ENCODE data around the gene PLCB3. TPM values are rescaled to one million over a fixed set of nuclear protein-coding genes. Genes with fewer than 3 reads are reported as not detected.

Gene PLCB3
- total and polyA plus RNA-seq, 2 of the 13 experiments (the other 11 are each of a cell fraction or from before 2014, with no cell fraction given) = 7.5 to 13.8 TPM

DNA sequence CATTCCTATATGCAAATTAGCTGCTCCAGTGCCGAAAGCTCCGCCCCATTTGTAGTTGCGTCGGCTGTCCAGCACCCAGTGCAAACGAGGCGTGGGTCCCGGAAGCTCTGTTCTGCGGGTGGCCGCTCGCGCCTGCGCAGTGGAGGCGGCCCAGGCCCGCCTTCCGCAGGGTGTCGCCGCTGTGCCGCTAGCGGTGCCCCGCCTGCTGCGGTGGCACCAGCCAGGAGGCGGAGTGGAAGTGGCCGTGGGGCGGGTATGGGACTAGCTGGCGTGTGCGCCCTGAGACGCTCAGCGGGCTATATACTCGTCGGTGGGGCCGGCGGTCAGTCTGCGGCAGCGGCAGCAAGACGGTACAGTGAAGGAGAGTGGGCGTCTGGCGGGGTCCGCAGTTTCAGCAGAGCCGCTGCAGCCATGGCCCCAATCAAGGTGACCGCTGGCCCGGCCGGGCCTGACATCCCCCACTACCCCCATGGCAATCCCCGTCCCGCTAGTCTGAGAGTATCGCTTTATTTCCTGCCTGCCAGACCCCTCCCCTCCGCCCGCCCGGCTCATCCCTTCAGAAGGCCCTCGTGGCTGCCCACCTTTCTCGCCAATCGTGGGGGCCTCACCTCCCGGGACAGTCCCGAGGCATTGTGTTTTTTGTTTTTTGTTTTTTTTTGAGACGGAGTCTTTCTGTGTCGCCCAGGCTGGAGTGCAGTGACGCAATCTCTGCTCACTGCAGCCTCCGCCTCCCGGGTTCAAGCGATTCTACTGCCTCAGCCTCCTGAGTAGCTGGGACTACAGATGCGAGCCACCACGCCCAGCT is 66.8 kb downstream of the PLCB3 start, which contains the start of gene PRDX5 (continued):
- TF ChIP-seq, protein P1, sequence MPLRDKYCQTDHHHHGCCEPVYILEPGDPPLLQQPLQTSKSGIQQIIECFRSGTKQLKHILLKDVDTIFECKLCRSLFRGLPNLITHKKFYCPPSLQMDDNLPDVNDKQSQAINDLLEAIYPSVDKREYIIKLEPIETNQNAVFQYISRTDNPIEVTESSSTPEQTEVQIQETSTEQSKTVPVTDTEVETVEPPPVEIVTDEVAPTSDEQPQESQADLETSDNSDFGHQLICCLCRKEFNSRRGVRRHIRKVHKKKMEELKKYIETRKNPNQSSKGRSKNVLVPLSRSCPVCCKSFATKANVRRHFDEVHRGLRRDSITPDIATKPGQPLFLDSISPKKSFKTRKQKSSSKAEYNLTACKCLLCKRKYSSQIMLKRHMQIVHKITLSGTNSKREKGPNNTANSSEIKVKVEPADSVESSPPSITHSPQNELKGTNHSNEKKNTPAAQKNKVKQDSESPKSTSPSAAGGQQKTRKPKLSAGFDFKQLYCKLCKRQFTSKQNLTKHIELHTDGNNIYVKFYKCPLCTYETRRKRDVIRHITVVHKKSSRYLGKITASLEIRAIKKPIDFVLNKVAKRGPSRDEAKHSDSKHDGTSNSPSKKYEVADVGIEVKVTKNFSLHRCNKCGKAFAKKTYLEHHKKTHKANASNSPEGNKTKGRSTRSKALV (CRISPR knock-in tag; IDR thresholded peaks at IDR 0.05) = peak; percentile 72; the same call in 1 of the 2 replicates
- 0 out of 2 replicates have a peak, but pooled peaks have one; percentile 62 for TF ChIP-seq NAIF1 (CRISPR knock-in tag; IDR thresholded peaks at IDR 0.05; ENCODE audit: borderline replicate concordance)
- TF ChIP-seq KAT7 (CRISPR knock-in tag; IDR thresholded peaks at IDR 0.05; ENCODE audit: borderline replicate concordance) = peak; percentile 57; the same call in 1 of the 2 replicates
- no peak for TF ChIP-seq ZNF382 (CRISPR knock-in tag; IDR thresholded peaks at IDR 0.05; ENCODE audit: borderline replicate concordance)
- peak; percentile 69; the same call in 1 of the 2 replicates for TF ChIP-seq ZNF761 (CRISPR knock-in tag; conservative IDR thresholded peaks at IDR 0.05)
- peak; percentile 87 for TF ChIP-seq PHF21A (CRISPR knock-in tag; IDR thresholded peaks at IDR 0.05)
- peak; percentile 8; the same call in 1 of the 2 replicates for TF ChIP-seq FOSL2 (CRISPR knock-in tag; IDR thresholded peaks at IDR 0.05)
- no peak for TF ChIP-seq ARNTL (CRISPR knock-in tag; IDR thresholded peaks at IDR 0.05)
- TF ChIP-seq, protein P2, sequence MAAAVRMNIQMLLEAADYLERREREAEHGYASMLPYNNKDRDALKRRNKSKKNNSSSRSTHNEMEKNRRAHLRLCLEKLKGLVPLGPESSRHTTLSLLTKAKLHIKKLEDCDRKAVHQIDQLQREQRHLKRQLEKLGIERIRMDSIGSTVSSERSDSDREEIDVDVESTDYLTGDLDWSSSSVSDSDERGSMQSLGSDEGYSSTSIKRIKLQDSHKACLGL (CRISPR knock-in tag; IDR thresholded peaks at IDR 0.05) = peak; percentile 73
- no peak for TF ChIP-seq HES4 (CRISPR knock-in tag; IDR thresholded peaks at IDR 0.05; ENCODE audit: borderline replicate concordance)
- TF ChIP-seq ETV5 (CRISPR knock-in tag; IDR thresholded peaks at IDR 0.05; ENCODE audit: borderline replicate concordance) = peak; percentile 34
- no peak for TF ChIP-seq PAF1 (CRISPR knock-in tag; IDR thresholded peaks at IDR 0.05)
- TF ChIP-seq ZNF747 (CRISPR knock-in tag; IDR thresholded peaks at IDR 0.05; ENCODE audit: borderline replicate concordance) = 0 out of 2 replicates have a peak, but pooled peaks have one; percentile 15
- no peak for TF ChIP-seq ZNF484 (CRISPR knock-in tag; IDR thresholded peaks at IDR 0.05; ENCODE audit: borderline replicate concordance, low read depth)
- TF ChIP-seq ZNF496 (CRISPR knock-in tag; IDR thresholded peaks at IDR 0.05; ENCODE audit: insufficient replicate concordance) = no peak
- 0 out of 2 replicates have a peak, but pooled peaks have one; percentile 88 for TF ChIP-seq ZNF251 (CRISPR knock-in tag; IDR thresholded peaks at IDR 0.05)
- no peak for TF ChIP-seq CBX5 (CRISPR knock-in tag; IDR thresholded peaks at IDR 0.05; ENCODE audit: borderline replicate concordance)
- TF ChIP-seq SP5 (CRISPR knock-in tag; IDR thresholded peaks at IDR 0.05; ENCODE audit: borderline replicate concordance, low read depth) = peak; percentile 73
- no peak for TF ChIP-seq SKI (IDR thresholded peaks at IDR 0.05; ENCODE audit: partially characterized antibody)
- 0 out of 2 replicates have a peak, but pooled peaks have one; percentile 43 for TF ChIP-seq SPEN (CRISPR knock-in tag; IDR thresholded peaks at IDR 0.05; ENCODE audit: low read depth)
- TF ChIP-seq ZNF367 (CRISPR knock-in tag; IDR thresholded peaks at IDR 0.05; ENCODE audit: borderline replicate concordance) = no peak
- peak; percentile 24; the same call in 1 of the 2 replicates for TF ChIP-seq ZMAT3 (CRISPR knock-in tag; conservative IDR thresholded peaks at IDR 0.05)
- TF ChIP-seq RARG (CRISPR knock-in tag; IDR thresholded peaks at IDR 0.05; ENCODE audit: low read depth) = no peak
- no peak for TF ChIP-seq MTA3 (CRISPR knock-in tag; IDR thresholded peaks at IDR 0.05)
- TF ChIP-seq CC2D1A (CRISPR knock-in tag; IDR thresholded peaks at IDR 0.05) = no peak
- no peak for TF ChIP-seq ZSCAN9 (CRISPR knock-in tag; IDR thresholded peaks at IDR 0.05; ENCODE audit: borderline replicate concordance)
- TF ChIP-seq ZFAT (CRISPR knock-in tag; conservative IDR thresholded peaks at IDR 0.05) = 0 out of 2 replicates have a peak, but pooled peaks have one; percentile 26
- TF ChIP-seq, protein P3, sequence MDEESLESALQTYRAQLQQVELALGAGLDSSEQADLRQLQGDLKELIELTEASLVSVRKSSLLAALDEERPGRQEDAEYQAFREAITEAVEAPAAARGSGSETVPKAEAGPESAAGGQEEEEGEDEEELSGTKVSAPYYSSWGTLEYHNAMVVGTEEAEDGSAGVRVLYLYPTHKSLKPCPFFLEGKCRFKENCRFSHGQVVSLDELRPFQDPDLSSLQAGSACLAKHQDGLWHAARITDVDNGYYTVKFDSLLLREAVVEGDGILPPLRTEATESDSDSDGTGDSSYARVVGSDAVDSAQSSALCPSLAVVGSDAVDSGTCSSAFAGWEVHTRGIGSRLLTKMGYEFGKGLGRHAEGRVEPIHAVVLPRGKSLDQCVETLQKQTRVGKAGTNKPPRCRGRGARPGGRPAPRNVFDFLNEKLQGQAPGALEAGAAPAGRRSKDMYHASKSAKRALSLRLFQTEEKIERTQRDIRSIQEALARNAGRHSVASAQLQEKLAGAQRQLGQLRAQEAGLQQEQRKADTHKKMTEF (CRISPR knock-in tag; IDR thresholded peaks at IDR 0.05) = no peak
